CD8-positive, alpha-beta memory T cell (primary cell): ENCODE data around the gene CROT. TPM values are rescaled to one million over a fixed set of nuclear protein-coding genes. Genes with fewer than 3 reads are reported as not detected.

Experiments used
- CTCF ChIA-PET: fragments of 350-600 bp; sonication (Branson Sonifier 250); formaldehyde crosslinking; loops from one replicate; lab custom pipeline; 2021; ENCODE audit warnings: antibody characterized with exemption; lab: Charles Lee
- POLR2A ChIA-PET: fragments of 350-600 bp; sonication (Branson Sonifier 250); formaldehyde crosslinking; loops from one replicate; lab custom pipeline; 2021; ENCODE audit warnings: antibody characterized with exemption; lab: Charles Lee
- DNase-seq, 5 donors: peaks; one replicate each; pipeline versions ENCODE4 v3.0.0 to v3.0.0-alpha.2; 2020 to 2022; ENCODE audit warnings: mixed read lengths in 1 of 5
- H3K27ac ChIP-seq: one replicate; pipeline ENCODE4 v1.7.0; 2013; ENCODE audit warnings: low read depth, mild to moderate bottlenecking, low read length, moderate library complexity
- H3K27me3 ChIP-seq: 2 replicates; pipeline ENCODE4 v1.7.0; 2013; ENCODE audit warnings: low read length, mild to moderate bottlenecking; ENCODE audit not compliant: insufficient read depth, poor library complexity, severe bottlenecking
- H3K36me3 ChIP-seq: 2 replicates; pipeline ENCODE4 v1.7.0; 2013; ENCODE audit warnings: mild to moderate bottlenecking, low read length, moderate library complexity; ENCODE audit not compliant: insufficient read depth
- H3K4me1 ChIP-seq: 2 replicates; pipeline ENCODE4 v1.7.0; 2013; ENCODE audit warnings: mild to moderate bottlenecking, low read length, moderate library complexity; ENCODE audit not compliant: insufficient read depth
- H3K4me3 ChIP-seq: 2 replicates; pipeline ENCODE4 v1.7.0; 2013; ENCODE audit warnings: mild to moderate bottlenecking, low read length
- H3K9me3 ChIP-seq: 2 replicates; pipeline ENCODE4 v1.7.0; 2013; ENCODE audit warnings: mild to moderate bottlenecking, low read length
- H3K27ac Mint-ChIP-seq, 8 donors: one replicate each; pipeline ENCODE4 v1.8.0; 2020 to 2021; ENCODE audit warnings: mixed read lengths in 8 of 8, mild to moderate bottlenecking in 6 of 8, inconsistent platforms in 3 of 8, moderate library complexity in 3 of 8
- H3K27me3 Mint-ChIP-seq, 2 donors: one replicate each; pipeline ENCODE4 v1.8.0; 2020 to 2021; ENCODE audit warnings: mixed read lengths in 2 of 2, mild to moderate bottlenecking in 1 of 2, moderate library complexity in 1 of 2
- H3K36me3 Mint-ChIP-seq, 3 donors: one replicate each; pipeline ENCODE4 v1.8.0; 2020 to 2021; ENCODE audit warnings: mixed read lengths in 3 of 3, inconsistent platforms in 1 of 3, mild to moderate bottlenecking in 1 of 3
- H3K4me1 Mint-ChIP-seq, 3 donors: one replicate each; pipeline ENCODE4 v1.8.0; 2020 to 2021; ENCODE audit warnings: mixed read lengths in 3 of 3, inconsistent platforms in 1 of 3, mild to moderate bottlenecking in 1 of 3
- H3K4me3 Mint-ChIP-seq, 7 donors: one replicate each; pipeline ENCODE4 v1.8.0; 2020 to 2021; ENCODE audit warnings: mixed read lengths in 7 of 7, mild to moderate bottlenecking in 6 of 7, moderate library complexity in 4 of 7, inconsistent platforms in 2 of 7
- H3K9me3 Mint-ChIP-seq, 5 donors: one replicate each; pipeline ENCODE4 v1.8.0; 2020 to 2022; ENCODE audit warnings: mixed read lengths in 5 of 5, mild to moderate bottlenecking in 3 of 5, moderate library complexity in 2 of 5, inconsistent platforms in 1 of 5
- polyA plus RNA-seq: library from polyadenylated mRNA; unstranded; fragments of 300-500 nt; fragmentation: Illumina TruSeq; gene quantifications from one replicate; pipeline ENCODE4 v1.2.3, GENCODE V29; 2021
- total RNA-seq, 2 experiments: library from RNA; stranded (reverse); gene quantifications; one replicate each; pipeline ENCODE4 v1.2.3, GENCODE V29; 2021

CROT gene
- total and polyA plus RNA-seq, 3 experiments from 2014 or later, result 8.5 to 9.9 (median 9.9) TPM

- CTCF ChIA-PET, result no interaction called here
- Mint-ChIP-seq H3K27ac (no peak overlapping the region), H3K36me3 (peaks cover 12 to 43% (median 32%) of the 10 kb centered on the region in 3 donors), H3K27me3 (no peaks in the 10 kb centered on the region), H3K4me1 (peaks cover 0 to 16% (median 2%) of the 10 kb centered on the region in 3 donors), H3K9me3 (no peaks in the 10 kb centered on the region), H3K4me3 (no peak overlapping the region)
- H3K36me3 ChIP-seq, result no peaks in the 10 kb centered on the region
- DNase-seq, result no peak
- no peaks in the 10 kb centered on the region for H3K27me3 ChIP-seq
- H3K27ac ChIP-seq, result no peak overlapping the region
- H3K4me3 ChIP-seq, result no peak overlapping the region
- no peaks in the 10 kb centered on the region for H3K4me1 ChIP-seq
- POLR2A ChIA-PET, result no interaction called here
- no peaks in the 10 kb centered on the region for H3K9me3 ChIP-seq
Measured at GRCh38 chr7:87395442-87396020, 50.1 kb downstream of the CROT start.

- Mint-ChIP-seq H3K27me3 (no peaks in the 10 kb centered on the region), H3K36me3 (peaks cover 1 to 24% (median 22%) of the 10 kb centered on the region in 3 donors), H3K9me3 (no peaks in the 10 kb centered on the region), H3K4me1 (no peaks in the 10 kb centered on the region), H3K4me3 (no peak overlapping the region), H3K27ac (no peak overlapping the region)
- POLR2A ChIA-PET, result no interaction called here
- DNase-seq, result no peak
- no peaks in the 10 kb centered on the region for H3K27me3 ChIP-seq
- no peaks in the 10 kb centered on the region for H3K36me3 ChIP-seq
- no peaks in the 10 kb centered on the region for H3K4me1 ChIP-seq
- no peak overlapping the region for H3K4me3 ChIP-seq
- CTCF ChIA-PET, result interaction anchor here (1.4 kb wide), 1 partner anchor 86 kb away, joined by 3 read pairs; no protein-coding TSS in a partner anchor
- H3K27ac ChIP-seq, result no peak overlapping the region
- H3K9me3 ChIP-seq, result no peaks in the 10 kb centered on the region
Measured at GRCh38 chr7:87398446-87398845, 53.0 kb downstream of the CROT start.

GRCh38 chr7:87404674-87405073, 59.2 kb downstream of the CROT start:
- POLR2A ChIA-PET, result no interaction called here

GRCh38 chr7:87411186-87411585, 65.7 kb downstream of the CROT start:
- Histone ChIP-seq H3K4me1 (no peaks in the 10 kb centered on the region), H3K9me3 (no peaks in the 10 kb centered on the region), H3K36me3 (no peaks in the 10 kb centered on the region), H3K4me3 (no peak overlapping the region), H3K27me3 (no peaks in the 10 kb centered on the region), H3K27ac (no peak overlapping the region)
- no peaks in the 10 kb centered on the region for H3K36me3 Mint-ChIP-seq
- no peak for DNase-seq
- POLR2A ChIA-PET, result interaction anchor here (0.6 kb wide), 1 partner anchor 94 kb away, joined by 3 read pairs; no protein-coding TSS in a partner anchor
- no peak overlapping the region for H3K4me3 Mint-ChIP-seq
- no peaks in the 10 kb centered on the region for H3K4me1 Mint-ChIP-seq
- H3K27me3 Mint-ChIP-seq, result peaks cover 7% of the 10 kb centered on the region in 2 donors
- CTCF ChIA-PET, result interaction anchor here (14.1 kb wide), 1 partner anchor 96 kb away, joined by 201 read pairs; no protein-coding TSS in a partner anchor
- no peaks in the 10 kb centered on the region for H3K9me3 Mint-ChIP-seq
- H3K27ac Mint-ChIP-seq, result no peak overlapping the region

More at GRCh38 chr7:87404674-87405073, 59.2 kb downstream of the CROT start:
- Histone ChIP-seq H3K9me3 (no peaks in the 10 kb centered on the region), H3K4me3 (no peak overlapping the region), H3K4me1 (no peaks in the 10 kb centered on the region), H3K27me3 (no peaks in the 10 kb centered on the region), H3K36me3 (no peaks in the 10 kb centered on the region), H3K27ac (no peak overlapping the region)
- Mint-ChIP-seq H3K36me3 (peaks cover 0 to 2% (median 0%) of the 10 kb centered on the region in 3 donors), H3K27me3 (peaks cover 4 to 7% of the 10 kb centered on the region in 2 donors), H3K4me1 (no peaks in the 10 kb centered on the region), H3K9me3 (no peaks in the 10 kb centered on the region), H3K27ac (no peak overlapping the region), H3K4me3 (no peak overlapping the region)
- no peak for DNase-seq
- CTCF ChIA-PET, result interaction anchor here (2.4 kb wide), 1 partner anchor 11 kb away, joined by 7 read pairs; no protein-coding TSS in a partner anchor

GRCh38 chr7:87413029-87413428, 67.6 kb downstream of the CROT start:
- Mint-ChIP-seq H3K27me3 (peaks cover 0 to 6% of the 10 kb centered on the region in 2 donors), H3K36me3 (no peaks in the 10 kb centered on the region), H3K27ac (no peak overlapping the region), H3K9me3 (no peaks in the 10 kb centered on the region), H3K4me3 (no peak overlapping the region), H3K4me1 (peaks cover 0 to 2% (median 0%) of the 10 kb centered on the region in 3 donors)
- Histone ChIP-seq H3K9me3 (no peaks in the 10 kb centered on the region), H3K36me3 (no peaks in the 10 kb centered on the region), H3K27ac (no peak overlapping the region), H3K27me3 (no peaks in the 10 kb centered on the region), H3K4me1 (no peaks in the 10 kb centered on the region), H3K4me3 (no peak overlapping the region)
- DNase-seq, result no peak
- ChIA-PET CTCF (interaction anchor here (1.4 to 14.1 kb wide), 2 partner anchors 67 to 98 kb away, joined by 3 to 201 read pairs; partner anchors contain the start of gene CROT), POLR2A (no interaction called here)

GRCh38 chr7:87413951-87414793, 68.7 kb downstream of the CROT start:
- POLR2A ChIA-PET, result no interaction called here
- Histone ChIP-seq H3K27ac (no peak overlapping the region), H3K9me3 (no peaks in the 10 kb centered on the region), H3K36me3 (no peaks in the 10 kb centered on the region), H3K4me3 (no peak overlapping the region), H3K27me3 (no peaks in the 10 kb centered on the region), H3K4me1 (no peaks in the 10 kb centered on the region)
- DNase-seq, result no peak
- Mint-ChIP-seq H3K4me1 (peaks cover 0 to 2% (median 0%) of the 10 kb centered on the region in 3 donors), H3K4me3 (no peak overlapping the region), H3K9me3 (no peaks in the 10 kb centered on the region), H3K27ac (no peak overlapping the region), H3K27me3 (peaks cover 0 to 6% of the 10 kb centered on the region in 2 donors), H3K36me3 (no peaks in the 10 kb centered on the region)
- CTCF ChIA-PET, result interaction anchor here (0.9 to 14.1 kb wide), 5 partner anchors 10 to 99 kb away, joined by 3 to 201 read pairs (median 5); partner anchors contain the start of gene CROT

- Mint-ChIP-seq H3K27me3 (peaks cover 0 to 6% of the 10 kb centered on the region in 2 donors), H3K4me3 (no peak overlapping the region), H3K4me1 (peaks cover 0 to 2% (median 0%) of the 10 kb centered on the region in 3 donors), H3K27ac (no peak overlapping the region), H3K36me3 (no peaks in the 10 kb centered on the region), H3K9me3 (no peaks in the 10 kb centered on the region)
- Histone ChIP-seq H3K9me3 (no peaks in the 10 kb centered on the region), H3K4me1 (no peaks in the 10 kb centered on the region), H3K36me3 (no peaks in the 10 kb centered on the region), H3K27me3 (no peaks in the 10 kb centered on the region), H3K4me3 (no peak overlapping the region), H3K27ac (no peak overlapping the region)
- DNase-seq, result no peak
- POLR2A ChIA-PET, result no interaction called here
- CTCF ChIA-PET, result interaction anchor here (0.9 to 14.1 kb wide), 8 partner anchors 7 to 107 kb away, joined by 3 to 201 read pairs (median 6); partner anchors contain the start of gene CROT
Measured at GRCh38 chr7:87414794-87415188, 69.3 kb downstream of the CROT start.
